IMR-90 (cell line): ENCODE measurements around the gene RTL5. TPM values are rescaled to one million over a fixed set of nuclear protein-coding genes. Genes with fewer than 3 reads are reported as not detected.

ENCODE experiments used
- ATAC-seq: fragments of 200-7000 bp; cut with Tn5 transposase; 2 replicates; pipeline ENCODE4 v1.9.1; 2020; ENCODE audit warnings: low read depth, mild to moderate bottlenecking, moderate library complexity
- BruUV-seq: library from RNA; stranded (reverse); fragments of 400-500 nt; replicated peaks from 2 replicates; lab custom pipeline; 2021; lab: Mats Ljungman, UMichigan
- CTCF ChIA-PET: fragments of 300-600 bp; formaldehyde crosslinking; extraction: SDS; loops from one replicate; lab custom pipeline; 2021; ENCODE audit warnings: antibody characterized with exemption; lab: Yijun Ruan, JAX
- POLR2A ChIA-PET: fragments of 300-600 bp; sonication (Branson Sonifier 250); formaldehyde crosslinking; loops from one replicate; lab custom pipeline; 2022; ENCODE audit warnings: antibody characterized with exemption; ENCODE audit not compliant: unreplicated experiment; lab: Charles Lee
- DNase-seq: peaks from one replicate; pipeline ENCODE4 v3.0.0; 2013
- H2AFZ ChIP-seq: replicated peaks from 2 replicates; pipeline ENCODE3; 2013; ENCODE audit warnings: low read length, mild to moderate bottlenecking; ENCODE audit not compliant: poor library complexity
- H2AK5ac ChIP-seq: 2 replicates; pipeline ENCODE4 v1.6.1; 2013; ENCODE audit warnings: low read depth, low read length, inconsistent platforms
- H2AK9ac ChIP-seq: replicated peaks from 2 replicates; pipeline ENCODE3; 2013; ENCODE audit warnings: mild to moderate bottlenecking, low read depth, low read length, moderate library complexity; ENCODE audit not compliant: poor library complexity
- H2BK120ac ChIP-seq: 2 replicates; pipeline ENCODE4 v1.6.1; 2013; ENCODE audit warnings: low read depth, low read length, inconsistent platforms
- H2BK15ac ChIP-seq: 3 replicates; pipeline ENCODE4 v1.6.1; 2013; ENCODE audit warnings: low read depth, low read length, inconsistent platforms
- H2BK20ac ChIP-seq: 2 replicates; pipeline ENCODE4 v1.6.1; 2013; ENCODE audit warnings: low read depth, mild to moderate bottlenecking, inconsistent platforms, low read length, moderate library complexity
- H2BK5ac ChIP-seq: 2 replicates; pipeline ENCODE4 v1.6.1; 2013; ENCODE audit warnings: mild to moderate bottlenecking, low read depth, low read length, inconsistent platforms; ENCODE audit not compliant: poor library complexity, severe bottlenecking
- H3K14ac ChIP-seq: replicated peaks from 2 replicates; pipeline ENCODE4 v1.6.1; 2013; ENCODE audit warnings: low read depth, low read length, inconsistent platforms
- H3K18ac ChIP-seq: 2 replicates; pipeline ENCODE4 v1.6.1; 2013; ENCODE audit warnings: low read depth, low read length, control low read depth
- H3K23ac ChIP-seq: 2 replicates; pipeline ENCODE4 v1.6.1; 2013; ENCODE audit warnings: low read depth, low read length, inconsistent platforms
- H3K27ac ChIP-seq: 2 replicates; pipeline ENCODE4 v1.5.1; 2013; ENCODE audit warnings: mild to moderate bottlenecking, control low read depth, low read length; ENCODE audit not compliant: insufficient read depth
- H3K27me3 ChIP-seq: 2 replicates; pipeline ENCODE4 v1.6.1; 2013; ENCODE audit warnings: low read length; ENCODE audit not compliant: control insufficient read depth, insufficient read depth
- H3K36me3 ChIP-seq: 2 replicates; pipeline ENCODE4 v1.6.1; 2013; ENCODE audit warnings: low read length, mixed read lengths; ENCODE audit not compliant: control insufficient read depth, insufficient read depth
- H3K4ac ChIP-seq: 2 replicates; pipeline ENCODE4 v1.6.1; 2013; ENCODE audit warnings: low read depth, low read length, inconsistent platforms
- H3K4me1 ChIP-seq: 2 replicates; pipeline ENCODE4 v1.6.1; 2013; ENCODE audit warnings: low read length, mixed read lengths; ENCODE audit not compliant: control insufficient read depth, insufficient read depth
- H3K4me2 ChIP-seq: 2 replicates; pipeline ENCODE4 v1.6.1; 2013; ENCODE audit warnings: low read depth, mild to moderate bottlenecking, control low read depth, low read length, moderate library complexity
- H3K4me3 ChIP-seq: 2 replicates; pipeline ENCODE4 v1.5.1; 2013; ENCODE audit warnings: low read depth, mild to moderate bottlenecking, control low read depth, low read length, moderate library complexity; ENCODE audit not compliant: insufficient read depth
- H3K56ac ChIP-seq: 2 replicates; pipeline ENCODE4 v1.6.1; 2013; ENCODE audit warnings: low read length, inconsistent platforms; ENCODE audit not compliant: insufficient read depth; ENCODE audit errors: extremely low read depth
- H3K79me1 ChIP-seq, 2 experiments: 2 replicates each; pipeline ENCODE4 v1.6.1; 2013; ENCODE audit warnings: low read length in 2 of 2, inconsistent platforms in 1 of 2, low read depth in 1 of 2
- H3K9ac ChIP-seq: 2 replicates; pipeline ENCODE4 v1.6.1; 2013; ENCODE audit warnings: low read depth, low read length, control low read depth
- H3K9me1 ChIP-seq: 2 replicates; pipeline ENCODE4 v1.6.1; 2013; ENCODE audit warnings: low read length, inconsistent platforms; ENCODE audit not compliant: insufficient read depth
- H3K9me3 ChIP-seq: 2 replicates; pipeline ENCODE4 v1.6.1; 2013; ENCODE audit warnings: low read length; ENCODE audit not compliant: control insufficient read depth, insufficient read depth
- H4K20me1 ChIP-seq: 2 replicates; pipeline ENCODE4 v1.6.1; 2013; ENCODE audit warnings: low read length, inconsistent platforms; ENCODE audit not compliant: insufficient read depth
- H4K5ac ChIP-seq: 2 replicates; pipeline ENCODE4 v1.6.1; 2013; ENCODE audit warnings: mild to moderate bottlenecking, low read depth, low read length, control low read depth
- H4K8ac ChIP-seq, 2 experiments: 2 replicates each; pipeline ENCODE4 v1.6.1; 2013; ENCODE audit warnings: low read depth in 2 of 2, low read length in 2 of 2, control low read depth in 1 of 2, inconsistent platforms in 1 of 2
- H4K91ac ChIP-seq: 2 replicates; pipeline ENCODE4 v1.6.1; 2013; ENCODE audit warnings: low read depth, low read length, inconsistent platforms; ENCODE audit not compliant: insufficient read depth
- BHLHE40 ChIP-seq: fragments of 150-350 bp; IDR thresholded peaks from 2 replicates; pipeline ENCODE4 v1.6.1; 2016; ENCODE audit warnings: mild to moderate bottlenecking, low read depth, low read length
- CEBPB ChIP-seq: IDR thresholded peaks from 2 replicates; pipeline ENCODE4 v1.6.1; 2012; ENCODE audit warnings: low read depth, low read length, improper control_type of control experiment
- CHD1 ChIP-seq: IDR thresholded peaks from 2 replicates; pipeline ENCODE4 v1.6.1; 2012; ENCODE audit warnings: low read depth, low read length, improper control_type of control experiment
- FOS ChIP-seq: fragments of 150-350 bp; IDR thresholded peaks from 2 replicates; pipeline ENCODE4 v1.6.1; 2016; ENCODE audit warnings: low read depth, low read length
- MAFK ChIP-seq: IDR thresholded peaks from 2 replicates; pipeline ENCODE4 v1.6.1; 2012; ENCODE audit warnings: low read depth, low read length, improper control_type of control experiment
- MAZ ChIP-seq: IDR thresholded peaks from 2 replicates; pipeline ENCODE4 v1.6.1; 2012; ENCODE audit warnings: low read depth, mild to moderate bottlenecking, low read length, improper control_type of control experiment, moderate library complexity, borderline replicate concordance
- MXI1 ChIP-seq: IDR thresholded peaks from 2 replicates; pipeline ENCODE4 v1.6.1; 2012; ENCODE audit warnings: low read depth, mild to moderate bottlenecking, low read length, moderate library complexity, borderline replicate concordance
- NFE2L2 ChIP-seq: fragments of 150-350 bp; IDR thresholded peaks from 2 replicates; pipeline ENCODE4 v1.6.1; 2016; ENCODE audit warnings: low read depth, mild to moderate bottlenecking, low read length
- RAD21 ChIP-seq: IDR thresholded peaks from 2 replicates; pipeline ENCODE4 v1.6.1; 2012; ENCODE audit warnings: low read length, improper control_type of control experiment
- RCOR1 ChIP-seq: IDR thresholded peaks from 2 replicates; pipeline ENCODE4 v1.6.1; 2012; ENCODE audit warnings: mild to moderate bottlenecking, low read length, improper control_type of control experiment; ENCODE audit not compliant: insufficient replicate concordance
- RFX5 ChIP-seq: IDR thresholded peaks from 2 replicates; pipeline ENCODE4 v1.8.0; 2012; ENCODE audit warnings: low read depth, mild to moderate bottlenecking, low read length, moderate library complexity
- SMC3 ChIP-seq: fragments of 150-350 bp; IDR thresholded peaks from 2 replicates; pipeline ENCODE4 v1.6.1; 2016; ENCODE audit warnings: low read depth, mild to moderate bottlenecking, antibody characterized with exemption, low read length, moderate library complexity
- WGBS, 2 experiments: methylation state at CpG; one replicate each; pipeline versions ENCODE4 v1.1.5 to v1.1.7; 2013; ENCODE audit warnings: missing lambda C conversion rate in 2 of 2; ENCODE audit not compliant: insufficient read length in 1 of 2; ENCODE audit errors: extremely low coverage in 2 of 2; 5-methylcytosine and 5-hydroxymethylcytosine counted together
- dilution Hi-C: fragments of 300-500 bp; cut with HindIII; formaldehyde crosslinking; loops from one replicate; pipeline ENCODE4 v1.14.3; 2018; ENCODE audit warnings: low sequenced_read_pairs; ENCODE audit not compliant: unreplicated experiment
- in situ Hi-C: fragments of 300-500 bp; cut with MboI; formaldehyde crosslinking; loops from 3 replicates; pipeline ENCODE4 v1.14.3; 2019; ENCODE audit warnings: low sequenced_read_pairs, inconsistent platforms, mixed read lengths
- intact Hi-C: fragments of 100-400 bp; cut with micrococcal nuclease; formaldehyde crosslinking; loops from 2 replicates; pipeline ENCODE4 v1.10.0; 2022
- polyA plus RNA-seq, 3 experiments: library from polyadenylated mRNA; depleted of rRNA; stranded (reverse); fragments of >200 nt; gene quantifications; 2 replicates each; pipeline ENCODE4 v1.2.3, GENCODE V29; 2012; ENCODE audit warnings: low replicate concordance in 1 of 3
- total RNA-seq: library from RNA; depleted of rRNA; stranded (reverse); fragments of >200 nt; gene quantifications from 2 replicates; pipeline ENCODE4 v1.2.3, GENCODE V29; 2012
- TF ChIP-seq, protein P1 (sequence below): fragments of 150-350 bp; IDR thresholded peaks from 2 replicates; pipeline ENCODE4 v1.6.1; 2016; ENCODE audit warnings: low read depth, mild to moderate bottlenecking, low read length, moderate library complexity, borderline replicate concordance
- TF ChIP-seq, protein P2 (sequence below): conservative IDR thresholded peaks from 2 replicates; pipeline ENCODE4 v1.5.1; 2012; ENCODE audit warnings: mild to moderate bottlenecking, low read depth, low read length, improper control_type of control experiment
- TF ChIP-seq, protein P3 (sequence below): fragments of 150-350 bp; IDR thresholded peaks from 2 replicates; pipeline ENCODE4 v1.6.1; 2017; ENCODE audit warnings: mild to moderate bottlenecking, antibody characterized with exemption, low read length, low read depth

RTL5 gene
- total and polyA plus RNA-seq, 2 of the 4 experiments (the other 2 are of a cell fraction), result 0.90 to 2.5 TPM

DNA sequence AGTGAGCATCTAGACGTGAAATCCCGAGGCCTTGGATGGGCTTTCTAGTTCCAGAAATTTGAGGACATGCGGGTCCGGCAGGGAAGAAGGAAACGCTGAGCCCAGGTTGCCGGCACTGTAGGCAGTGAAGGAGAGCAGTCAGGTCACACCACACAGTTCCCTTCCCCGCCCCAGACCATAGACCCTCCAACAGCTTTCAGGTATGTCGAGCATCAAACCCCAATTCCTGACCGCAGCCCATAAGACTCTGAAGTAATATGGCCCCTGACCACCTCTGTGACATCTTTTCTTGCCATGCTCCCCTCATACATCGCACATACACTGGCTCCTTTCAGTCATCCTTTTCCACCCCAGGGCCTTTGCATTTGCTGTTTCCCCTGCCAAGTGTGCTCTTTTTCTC, 23.0 kb downstream of the RTL5 start:
- Histone ChIP-seq H3K4me3 (no peak overlapping the region), H3K4me1 (no peaks in the 10 kb centered on the region), H3K4ac (no peak overlapping the region), H3K27ac (no peak overlapping the region), H3K27me3 (peaks cover 60% of the 10 kb centered on the region), H2AK9ac (no peak overlapping the region), H4K8ac (no peak overlapping the region), H3K14ac (no peak overlapping the region), H2BK20ac (no peak overlapping the region), H2BK15ac (no peak overlapping the region), H3K9me3 (no peaks in the 10 kb centered on the region), H3K4me2 (no peak overlapping the region), H4K20me1 (no peaks in the 10 kb centered on the region), H3K79me1 (no peaks in the 10 kb centered on the region), H2BK120ac (no peak overlapping the region), H3K23ac (no peak overlapping the region), H2BK5ac (no peak overlapping the region), H3K18ac (no peak overlapping the region), H2AK5ac (no peak overlapping the region), H4K91ac (no peak overlapping the region), H3K9ac (no peak overlapping the region), H3K9me1 (no peaks in the 10 kb centered on the region), H3K36me3 (no peaks in the 10 kb centered on the region), H4K5ac (no peak overlapping the region), H2AFZ (no peak overlapping the region), H3K56ac (no peak overlapping the region)
- ATAC-seq (no peak), DNase-seq (no peak)
- BruUV-seq, result no TSS peak
- intact Hi-C loops, result no loop called here
- TF ChIP-seq NFE2L2 (no peak), BHLHE40 (no peak), CEBPB (no peak), FOS (no peak), RFX5 (no peak), MXI1 (no peak), RCOR1 (no peak), RAD21 (no peak), MAZ (no peak), MAFK (no peak), SMC3 (no peak), CHD1 (no peak)
- TF ChIP-seq, protein P1, sequence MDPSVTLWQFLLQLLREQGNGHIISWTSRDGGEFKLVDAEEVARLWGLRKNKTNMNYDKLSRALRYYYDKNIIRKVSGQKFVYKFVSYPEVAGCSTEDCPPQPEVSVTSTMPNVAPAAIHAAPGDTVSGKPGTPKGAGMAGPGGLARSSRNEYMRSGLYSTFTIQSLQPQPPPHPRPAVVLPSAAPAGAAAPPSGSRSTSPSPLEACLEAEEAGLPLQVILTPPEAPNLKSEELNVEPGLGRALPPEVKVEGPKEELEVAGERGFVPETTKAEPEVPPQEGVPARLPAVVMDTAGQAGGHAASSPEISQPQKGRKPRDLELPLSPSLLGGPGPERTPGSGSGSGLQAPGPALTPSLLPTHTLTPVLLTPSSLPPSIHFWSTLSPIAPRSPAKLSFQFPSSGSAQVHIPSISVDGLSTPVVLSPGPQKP, result no peak
- TF ChIP-seq, protein P2, sequence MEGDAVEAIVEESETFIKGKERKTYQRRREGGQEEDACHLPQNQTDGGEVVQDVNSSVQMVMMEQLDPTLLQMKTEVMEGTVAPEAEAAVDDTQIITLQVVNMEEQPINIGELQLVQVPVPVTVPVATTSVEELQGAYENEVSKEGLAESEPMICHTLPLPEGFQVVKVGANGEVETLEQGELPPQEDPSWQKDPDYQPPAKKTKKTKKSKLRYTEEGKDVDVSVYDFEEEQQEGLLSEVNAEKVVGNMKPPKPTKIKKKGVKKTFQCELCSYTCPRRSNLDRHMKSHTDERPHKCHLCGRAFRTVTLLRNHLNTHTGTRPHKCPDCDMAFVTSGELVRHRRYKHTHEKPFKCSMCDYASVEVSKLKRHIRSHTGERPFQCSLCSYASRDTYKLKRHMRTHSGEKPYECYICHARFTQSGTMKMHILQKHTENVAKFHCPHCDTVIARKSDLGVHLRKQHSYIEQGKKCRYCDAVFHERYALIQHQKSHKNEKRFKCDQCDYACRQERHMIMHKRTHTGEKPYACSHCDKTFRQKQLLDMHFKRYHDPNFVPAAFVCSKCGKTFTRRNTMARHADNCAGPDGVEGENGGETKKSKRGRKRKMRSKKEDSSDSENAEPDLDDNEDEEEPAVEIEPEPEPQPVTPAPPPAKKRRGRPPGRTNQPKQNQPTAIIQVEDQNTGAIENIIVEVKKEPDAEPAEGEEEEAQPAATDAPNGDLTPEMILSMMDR, result no peak
- TF ChIP-seq, protein P3, sequence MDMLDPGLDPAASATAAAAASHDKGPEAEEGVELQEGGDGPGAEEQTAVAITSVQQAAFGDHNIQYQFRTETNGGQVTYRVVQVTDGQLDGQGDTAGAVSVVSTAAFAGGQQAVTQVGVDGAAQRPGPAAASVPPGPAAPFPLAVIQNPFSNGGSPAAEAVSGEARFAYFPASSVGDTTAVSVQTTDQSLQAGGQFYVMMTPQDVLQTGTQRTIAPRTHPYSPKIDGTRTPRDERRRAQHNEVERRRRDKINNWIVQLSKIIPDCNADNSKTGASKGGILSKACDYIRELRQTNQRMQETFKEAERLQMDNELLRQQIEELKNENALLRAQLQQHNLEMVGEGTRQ, result no peak
- CTCF ChIA-PET, result no interaction called here
- dilution Hi-C loops, result no loop called here
- POLR2A ChIA-PET, result no interaction called here
- WGBS, 2 experiments, result 93% methylated on average over 3 of the region's 10 CpGs; no CpG with 5 or more reads in 1 of the 2 experiments
- in situ Hi-C loops, result no loop called here
